Stimulated activated CD8-positive, alpha-beta memory T cell treated with anti-CD3 and anti-CD28 coated beads, Interleukin-2, amount 100 ng/mL, for 1 hour (primary cell): ENCODE data around the gene CTNNA3.

Experiments used
- DNase-seq, 2 donors: peaks; one replicate each; pipeline ENCODE4 v3.0.0-alpha.2; 2020; ENCODE audit warnings: low read depth in 2 of 2

The CTNNA3 gene

DNA sequence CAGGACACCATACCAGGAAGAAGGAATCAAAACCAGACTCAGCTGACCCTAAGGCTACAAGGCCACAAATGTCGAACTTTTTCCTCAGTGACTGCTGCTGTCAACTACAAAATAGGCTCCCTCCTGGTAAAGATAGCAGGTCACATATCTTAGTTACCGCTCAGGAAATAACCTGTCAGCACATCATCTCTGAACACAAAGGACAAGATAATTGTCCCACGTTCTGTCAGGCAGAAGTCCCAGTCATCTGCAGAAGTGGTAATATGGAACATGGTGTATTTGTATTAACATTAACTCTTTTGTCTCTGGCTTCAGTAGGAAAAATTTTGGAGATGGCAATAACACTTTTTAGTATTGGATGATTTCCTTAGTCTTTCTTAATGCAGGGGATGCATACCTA lies 1400.4 kb downstream of the CTNNA3 start:
- DNase-seq = no peak

DNA sequence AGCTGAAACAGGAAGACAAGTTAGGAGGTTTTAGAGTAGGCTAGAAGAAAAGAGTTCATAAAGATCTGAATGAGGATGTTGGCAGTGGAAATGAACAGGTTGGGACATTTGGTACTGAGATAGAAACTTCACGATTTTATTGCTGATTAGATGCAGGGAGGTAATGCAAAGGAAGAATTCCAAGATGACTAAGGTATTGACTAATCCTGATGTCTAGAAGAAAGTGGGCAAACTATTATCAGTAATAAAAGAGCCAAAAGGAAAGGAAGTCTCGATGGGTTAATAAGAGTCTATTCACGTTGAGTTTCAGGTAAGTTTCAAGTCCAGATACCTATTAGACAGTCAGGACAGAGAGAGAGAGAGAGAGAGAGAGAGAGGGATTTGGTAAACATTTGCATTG lies 1401.5 kb downstream of the CTNNA3 start:
- DNase-seq = no peak

DNA sequence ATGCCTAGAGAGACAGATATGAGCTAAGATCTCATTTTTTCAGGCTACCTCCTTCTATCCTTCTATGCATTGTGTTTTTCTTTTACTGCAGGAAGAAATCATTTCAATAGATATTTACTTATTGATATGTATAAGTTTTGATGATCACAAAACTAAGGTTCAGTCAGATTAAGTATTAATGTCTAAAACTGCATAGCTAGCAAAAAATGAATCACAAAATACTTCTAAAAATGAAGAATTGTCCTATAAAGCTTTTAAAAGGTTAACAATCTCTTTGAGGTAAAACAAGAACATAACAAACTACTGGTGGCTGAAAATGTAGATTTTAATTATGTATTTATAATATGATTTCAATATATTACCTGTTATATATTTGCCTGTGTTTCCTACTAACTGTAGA lies 1403.1 kb downstream of the CTNNA3 start:
- no peak for DNase-seq

DNA sequence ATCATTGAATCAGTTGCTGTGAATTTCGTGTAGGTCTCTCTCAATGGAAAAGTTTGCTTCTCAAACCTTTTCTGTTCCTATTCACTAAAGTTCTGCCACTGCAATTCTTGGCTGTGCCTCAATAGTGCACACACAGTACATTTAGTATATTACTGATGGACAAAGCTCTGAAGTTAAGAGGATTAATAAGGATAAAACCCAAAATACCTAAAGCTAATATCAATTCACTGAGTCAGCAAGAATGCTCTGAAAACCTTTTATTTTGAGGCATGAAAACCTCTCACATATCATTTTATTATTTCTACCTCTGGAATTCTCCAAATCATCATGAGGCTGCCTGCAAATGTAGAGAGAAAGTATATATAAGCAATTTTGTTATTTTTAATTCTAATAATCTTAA lies 1403.5 kb downstream of the CTNNA3 start:
- DNase-seq = no peak

DNA sequence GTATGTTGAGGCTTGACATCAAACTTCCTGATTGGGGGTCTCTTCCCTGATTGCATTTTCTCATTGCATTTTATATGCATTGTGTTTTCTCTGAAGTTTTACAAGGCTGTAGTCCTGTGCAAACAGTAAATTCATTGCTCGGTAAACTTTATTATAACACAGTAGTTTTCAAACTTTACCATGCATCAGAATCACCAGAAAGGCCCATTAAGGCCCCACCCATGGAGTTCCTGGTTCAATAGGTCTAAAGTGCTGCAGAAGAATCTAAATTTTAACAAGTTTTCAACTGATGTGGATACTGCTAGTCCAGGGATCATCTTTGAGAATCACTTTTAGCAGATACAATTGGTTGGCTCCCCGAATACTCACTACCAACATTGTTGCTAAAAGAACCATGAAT lies 1404.9 kb downstream of the CTNNA3 start:
- no peak for DNase-seq

DNA sequence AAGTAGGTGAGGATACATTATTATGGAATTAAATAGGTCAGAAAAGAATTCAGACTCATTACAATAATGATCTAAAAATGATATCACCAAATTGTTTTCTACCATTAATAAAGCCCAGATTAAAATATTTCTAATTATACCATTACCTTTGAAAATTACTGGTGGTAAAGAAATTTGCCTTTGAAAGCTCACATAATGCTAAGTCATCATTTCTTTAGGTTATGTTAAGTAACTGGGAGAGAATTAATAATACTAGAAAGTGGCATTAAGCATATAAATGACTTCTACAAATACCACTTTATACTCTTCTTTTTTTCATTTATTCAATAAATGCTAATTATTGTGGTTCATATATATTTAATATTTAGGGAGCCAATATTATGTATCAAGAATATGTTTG lies 1411.4 kb downstream of the CTNNA3 start:
- DNase-seq = no peak

DNA sequence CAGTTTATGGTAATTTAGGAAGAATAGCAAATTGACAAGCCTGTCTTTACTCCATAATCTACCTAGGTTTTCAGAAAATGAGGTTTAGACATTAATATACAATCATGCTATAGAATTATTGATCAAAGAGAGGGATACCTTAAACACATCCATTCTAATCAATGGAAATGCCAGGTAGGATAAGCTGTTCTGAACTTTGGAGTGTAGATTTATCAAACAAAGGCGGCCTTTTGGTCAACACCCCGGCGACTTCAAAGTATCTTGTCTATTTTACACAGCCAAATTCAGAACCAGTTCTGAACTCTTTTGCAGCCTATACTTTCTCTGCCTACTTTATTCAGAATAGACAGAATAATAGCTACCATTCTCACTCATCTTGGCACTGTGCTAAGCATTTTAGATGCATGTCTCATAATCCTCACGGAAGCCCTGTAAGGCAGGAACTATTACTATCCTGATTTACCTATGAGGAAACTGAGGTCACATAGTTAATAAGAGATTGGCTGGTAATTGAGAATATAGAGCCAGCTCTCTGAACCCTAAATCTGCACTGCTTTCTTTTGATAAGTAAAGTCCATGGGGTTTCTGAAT lies 1412.0 kb downstream of the CTNNA3 start:
- DNase-seq = no peak

DNA sequence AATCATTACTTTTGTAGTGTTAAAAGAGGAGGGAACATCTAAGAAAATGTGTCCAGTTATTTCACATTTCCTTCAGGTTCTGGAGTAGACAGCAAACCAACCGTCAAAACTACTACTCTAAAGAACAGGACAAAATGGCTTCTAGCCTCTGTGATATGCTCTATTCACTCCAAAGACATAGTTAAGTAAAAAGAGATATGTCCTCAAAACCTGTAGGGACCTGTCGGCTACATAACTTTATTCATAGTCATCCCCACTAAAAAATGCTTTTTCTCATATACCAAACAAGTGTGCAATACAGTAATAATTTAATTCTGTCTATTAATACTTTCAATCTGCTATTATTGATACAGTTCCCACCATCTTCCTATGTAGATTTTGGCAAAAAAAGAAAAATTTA lies 1412.9 kb downstream of the CTNNA3 start:
- no peak for DNase-seq

DNA sequence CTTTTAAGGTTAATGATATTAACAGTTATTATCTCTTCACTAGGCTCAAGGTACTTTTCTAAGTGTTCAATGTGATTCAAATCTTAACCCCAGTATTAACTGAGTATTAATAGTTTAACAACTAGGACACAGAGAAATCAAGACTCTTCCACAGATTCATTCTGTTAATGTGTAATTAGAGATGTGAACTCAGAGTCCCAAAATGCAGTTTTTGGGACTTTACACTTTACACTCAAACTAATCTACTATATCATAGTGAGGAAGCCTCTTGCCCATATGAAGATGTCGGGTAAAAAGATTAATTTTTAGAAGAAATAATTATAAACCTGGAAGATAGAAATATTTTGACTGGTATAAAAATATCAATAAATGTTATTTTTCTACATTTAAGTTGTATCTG lies 1414.7 kb downstream of the CTNNA3 start:
- DNase-seq = no peak

DNA sequence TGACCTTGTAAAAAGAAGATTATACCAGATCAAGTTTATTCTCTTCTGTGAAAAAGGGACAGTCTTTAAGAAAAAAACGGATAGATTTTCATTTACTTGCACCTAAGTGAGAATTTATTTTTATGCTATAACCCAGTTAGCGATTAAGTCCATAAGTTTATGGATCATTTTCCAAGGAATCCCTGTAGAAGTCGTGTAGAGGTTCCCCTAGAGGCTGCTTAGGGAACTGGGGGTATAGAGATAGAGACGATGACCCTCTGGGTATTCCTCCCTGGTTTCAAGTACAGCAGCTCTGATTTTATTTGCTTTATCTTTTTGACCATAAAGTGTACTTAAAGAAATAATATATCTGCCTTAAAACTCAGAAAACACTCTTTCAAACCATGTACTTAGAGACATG lies 1418.5 kb downstream of the CTNNA3 start:
- no peak for DNase-seq

DNA sequence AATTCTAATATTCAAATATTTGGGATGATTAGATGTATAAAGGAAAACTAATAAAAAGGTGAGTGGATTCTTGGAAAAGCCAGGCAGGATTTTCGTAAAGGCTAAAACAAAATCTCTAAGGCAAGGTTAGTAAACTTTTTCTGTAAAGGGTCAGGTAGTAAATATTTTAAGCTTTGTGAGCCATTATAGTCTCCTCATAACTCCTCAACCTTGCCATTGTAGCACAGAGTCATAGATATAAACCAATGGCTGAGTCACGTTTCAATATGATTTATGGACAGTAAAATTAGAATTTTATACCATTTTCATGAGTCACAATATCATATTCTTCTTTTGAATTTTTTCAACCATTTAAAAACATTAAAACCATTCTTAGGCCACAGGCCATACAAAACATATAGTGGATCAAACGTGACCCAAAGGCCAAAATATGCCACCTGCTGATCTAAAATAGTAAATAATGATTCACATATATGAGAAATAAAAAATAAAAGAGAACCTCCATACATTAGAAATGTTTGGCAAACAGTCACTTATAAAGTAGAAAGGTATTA lies 1422.0 kb downstream of the CTNNA3 start:
- DNase-seq = no peak

DNA sequence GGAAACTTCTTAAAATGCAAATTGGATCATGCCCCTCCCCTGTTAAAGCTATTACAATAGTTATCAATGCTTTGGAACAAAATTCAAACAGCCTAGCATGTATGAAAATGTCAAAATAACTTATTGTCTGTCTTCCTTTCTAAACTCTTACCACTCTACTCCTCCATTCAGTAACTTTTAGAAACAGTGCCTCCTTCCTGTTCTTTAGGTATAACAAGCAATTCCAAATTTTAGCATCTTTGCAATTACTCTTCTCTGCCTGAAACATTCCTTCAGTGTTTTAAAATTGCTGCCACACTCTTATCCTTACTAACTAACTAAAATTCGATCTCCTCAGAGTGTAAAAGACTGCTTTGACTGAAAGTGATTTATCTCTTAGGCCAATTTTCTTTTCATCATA lies 1430.6 kb downstream of the CTNNA3 start:
- DNase-seq = no peak

DNA sequence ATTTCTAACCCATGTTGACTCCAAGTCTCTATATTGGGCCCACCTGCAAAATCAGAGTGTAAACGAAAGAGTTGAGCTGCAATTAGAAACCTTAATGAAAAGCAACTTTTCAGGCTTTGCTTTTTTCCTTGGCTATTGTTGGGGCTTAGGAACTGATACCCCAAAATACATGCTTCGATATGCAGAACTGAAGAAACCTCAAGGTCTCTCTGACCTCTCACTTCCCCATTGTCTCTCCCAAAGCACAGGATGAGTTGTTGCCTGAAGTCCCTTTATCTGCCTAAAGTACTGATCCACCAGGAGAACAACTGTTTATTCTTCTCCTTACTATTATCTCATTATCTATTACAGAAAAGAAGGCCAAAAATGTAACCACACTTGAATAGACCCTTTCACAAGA lies 1436.2 kb downstream of the CTNNA3 start:
- no peak for DNase-seq

DNA sequence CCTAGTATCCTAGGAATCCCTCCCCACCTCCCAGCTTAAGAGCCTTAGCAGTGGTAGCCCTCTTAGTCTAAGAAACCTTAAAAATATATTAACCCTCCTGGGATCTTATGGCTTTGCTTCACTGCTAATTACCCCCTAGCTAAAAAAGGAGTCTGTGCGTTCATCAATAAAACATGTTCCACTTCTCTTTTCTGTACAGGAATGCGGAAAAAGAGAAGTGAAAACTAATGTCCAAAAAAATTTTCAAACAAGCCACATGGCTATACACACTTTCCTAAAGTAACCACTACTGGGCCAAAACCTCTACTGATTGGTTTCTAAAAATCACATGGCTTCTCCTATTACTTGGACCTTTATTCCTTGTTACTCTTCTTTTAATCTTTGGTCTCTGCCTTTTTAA lies 1437.3 kb downstream of the CTNNA3 start:
- DNase-seq = no peak

DNA sequence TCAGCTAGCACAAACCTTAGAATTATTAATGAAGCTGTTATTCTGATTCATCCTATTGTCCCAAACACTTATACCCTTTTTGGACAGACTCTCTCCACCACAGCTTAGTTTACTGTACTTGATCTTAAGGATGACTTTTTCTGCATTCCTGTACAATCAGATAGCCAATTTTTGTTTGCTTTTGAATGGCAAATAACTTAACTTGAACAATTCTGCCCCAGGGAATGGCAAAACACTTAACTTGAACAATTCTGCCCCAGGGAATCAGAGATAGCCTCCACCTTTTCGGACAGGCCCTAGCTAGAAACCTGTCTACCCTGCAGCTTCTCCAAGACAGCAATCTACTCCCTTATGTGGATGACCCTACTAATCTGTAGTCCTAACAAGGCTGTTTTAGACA lies 1438.2 kb downstream of the CTNNA3 start:
- DNase-seq = no peak

DNA sequence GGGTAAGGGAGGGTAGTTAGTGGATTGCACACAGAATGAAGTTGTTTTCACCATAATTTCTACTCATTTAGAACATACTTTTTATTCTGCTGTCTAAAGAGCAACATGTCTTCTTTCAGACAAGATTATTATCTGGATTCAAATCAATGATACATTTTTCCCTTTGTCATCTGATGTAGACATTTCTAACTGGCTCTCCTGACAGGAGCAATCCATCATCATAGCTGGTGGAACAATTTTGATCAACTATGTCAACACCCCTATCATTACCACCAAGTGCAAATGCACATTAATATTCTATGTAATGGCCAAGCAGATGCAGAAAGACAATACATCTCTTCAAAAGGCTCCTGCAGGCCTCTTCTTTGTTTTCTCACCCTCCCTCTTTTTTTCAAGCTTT lies 1443.0 kb downstream of the CTNNA3 start:
- no peak for DNase-seq

DNA sequence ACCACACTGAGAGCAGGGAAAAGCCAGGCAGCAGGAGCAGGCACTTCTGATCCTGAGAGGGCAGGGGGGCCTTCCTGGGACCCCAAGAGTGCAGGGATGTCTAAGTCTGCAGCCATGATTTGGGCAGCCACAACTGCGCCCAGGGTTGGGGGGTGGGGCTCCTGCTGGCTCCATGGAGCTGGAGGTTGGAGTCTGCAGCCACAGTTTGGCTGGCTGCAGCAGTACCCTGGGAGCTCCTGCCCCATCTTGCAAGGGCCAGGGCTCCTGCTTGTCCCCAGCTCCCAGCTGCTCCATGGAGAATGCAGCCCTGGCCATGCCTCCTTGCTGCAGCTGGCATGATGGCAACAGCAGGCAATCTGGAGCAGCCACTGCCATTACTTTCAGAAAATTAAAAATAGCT lies 1449.8 kb downstream of the CTNNA3 start:
- DNase-seq = no peak

DNA sequence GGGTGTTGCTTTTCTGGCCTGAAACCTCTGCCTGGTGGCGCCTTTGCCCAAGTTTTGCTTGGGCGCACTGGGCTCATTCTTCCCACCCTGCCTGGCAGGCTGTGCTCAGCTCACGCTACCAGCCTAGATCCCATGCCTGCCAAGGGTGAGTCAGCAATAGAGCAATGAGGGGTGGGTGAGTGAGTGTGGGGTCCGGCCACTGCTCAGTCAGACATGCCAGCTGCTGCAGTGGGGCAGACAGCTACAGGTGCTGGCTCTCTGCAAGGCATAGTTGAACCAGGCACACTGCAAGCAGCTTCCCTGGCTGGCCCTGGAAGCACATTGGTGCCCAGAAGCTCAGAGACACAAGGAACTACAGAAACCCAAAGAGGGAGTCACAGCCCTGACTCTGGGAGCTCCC lies 1451.0 kb downstream of the CTNNA3 start:
- no peak for DNase-seq

DNA sequence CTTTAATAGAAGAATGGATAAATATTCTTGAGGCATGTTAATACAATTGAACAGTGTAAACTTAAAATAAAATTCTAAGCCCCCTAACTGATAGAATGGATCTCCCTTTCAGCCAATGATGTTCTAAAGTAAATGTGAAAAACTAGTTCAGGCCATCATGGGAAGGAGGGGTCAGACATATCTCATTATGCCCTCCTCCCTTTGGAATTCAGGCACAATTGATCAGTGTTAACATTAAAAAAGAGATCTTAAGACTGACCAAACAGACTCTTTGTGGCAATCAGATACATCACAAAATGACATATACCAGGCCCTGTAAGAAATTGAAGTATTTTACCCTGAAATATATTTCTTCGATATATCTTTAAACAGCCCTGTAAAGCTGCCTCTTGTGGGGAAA lies 1453.1 kb downstream of the CTNNA3 start:
- DNase-seq = no peak

DNA sequence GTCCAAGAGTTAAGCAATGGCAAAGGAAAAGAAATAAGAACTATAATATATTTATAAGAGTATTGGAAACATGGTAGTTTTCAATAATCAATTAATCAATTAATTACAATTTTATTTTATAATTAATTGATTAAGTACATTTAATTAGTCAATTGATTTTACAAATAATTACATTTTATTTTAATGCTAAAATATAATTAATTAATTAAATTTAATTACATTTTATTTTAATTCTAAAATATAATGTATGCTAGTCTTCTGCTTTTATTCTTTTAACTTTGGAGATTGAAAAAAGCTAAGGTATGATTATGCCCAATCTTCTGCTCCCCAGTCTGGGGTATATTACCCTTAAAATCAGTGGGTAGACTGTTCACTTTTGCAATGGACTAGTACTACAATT lies 1456.9 kb downstream of the CTNNA3 start:
- DNase-seq = no peak

DNA sequence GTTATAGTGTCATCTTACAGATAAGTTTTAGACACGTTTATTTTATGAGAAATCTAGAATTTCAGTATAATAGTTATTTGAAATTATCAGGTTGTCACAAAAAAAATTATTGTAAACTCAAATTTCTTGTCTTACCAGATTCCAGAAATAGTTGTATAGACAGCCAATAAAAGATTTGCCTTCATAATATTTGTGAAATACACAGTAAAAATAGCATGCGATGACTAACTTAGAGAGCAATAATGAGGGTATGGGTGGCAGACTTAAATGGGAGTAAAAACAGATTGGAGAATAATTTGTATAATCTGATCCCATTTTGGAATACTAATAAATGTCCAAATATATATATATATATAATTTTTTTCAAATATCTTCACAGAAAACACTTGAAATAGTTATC lies 1457.7 kb downstream of the CTNNA3 start:
- DNase-seq = no peak

DNA sequence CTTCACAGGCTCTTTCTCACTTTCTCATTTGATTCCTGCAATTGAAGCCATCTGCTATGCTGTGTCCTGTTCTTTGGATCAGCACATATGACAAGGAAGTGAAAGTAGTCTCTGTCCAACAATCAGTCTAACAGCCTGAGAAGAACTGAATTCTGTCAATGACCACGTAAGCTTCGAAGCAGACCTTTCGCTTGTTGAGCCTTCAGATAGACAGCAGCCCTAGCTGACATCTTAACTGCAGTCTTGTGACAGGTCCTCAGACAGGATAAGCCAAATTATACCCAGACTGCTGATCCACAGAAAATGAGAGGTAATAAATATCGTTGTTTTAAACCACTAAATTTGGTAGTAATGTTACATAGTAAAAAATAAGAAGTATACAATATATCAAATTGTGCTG lies 1461.1 kb downstream of the CTNNA3 start:
- no peak for DNase-seq

DNA sequence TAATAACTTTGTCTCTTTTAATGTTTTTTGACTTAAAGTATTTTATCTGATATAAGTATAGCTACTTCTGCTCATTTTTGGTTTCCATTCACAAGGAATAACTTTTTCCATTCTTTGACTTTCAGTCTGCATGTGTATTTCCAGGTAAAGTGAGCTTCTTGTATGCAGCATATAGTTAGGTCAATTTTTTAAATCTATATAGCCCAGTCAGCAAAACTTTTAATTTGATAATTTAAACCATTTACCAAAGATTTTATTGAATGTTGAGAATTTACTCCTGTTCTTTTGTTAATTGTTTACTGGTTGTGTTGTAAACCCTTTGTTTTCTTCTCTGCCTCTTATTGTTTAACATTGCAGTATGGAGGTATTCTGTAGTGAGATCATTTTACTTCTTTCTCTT lies 1467.1 kb downstream of the CTNNA3 start:
- DNase-seq = no peak

DNA sequence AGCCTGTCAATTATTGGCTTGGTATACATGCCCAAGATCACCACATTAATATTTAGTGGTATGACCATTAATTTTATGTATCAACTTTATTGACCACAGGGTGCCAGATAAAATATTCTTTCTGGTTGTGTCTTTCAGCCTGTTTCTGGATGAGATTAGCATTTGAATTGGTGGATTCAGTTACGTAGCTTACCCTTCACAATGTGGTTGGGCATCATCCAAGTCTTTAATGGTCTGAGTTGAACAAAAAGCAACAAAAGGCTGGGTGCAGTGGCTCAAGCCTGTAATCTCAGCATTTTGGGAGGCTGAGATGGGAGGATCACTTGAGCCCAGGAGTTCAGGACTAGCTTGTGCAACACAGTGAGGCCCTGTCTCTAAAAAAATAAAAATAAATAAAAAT lies 1472.3 kb downstream of the CTNNA3 start:
- DNase-seq = no peak
